GM18517 (cell line): ENCODE data around the gene FRRS1L.

ENCODE experiments used
- ATAC-seq: cut with Tn5 transposase; IDR thresholded peaks from one replicate; pipeline ENCODE4 v1.9.1; 2021; ENCODE audit warnings: mild to moderate bottlenecking, moderate library complexity; ENCODE audit not compliant: unreplicated experiment

The FRRS1L gene

DNA sequence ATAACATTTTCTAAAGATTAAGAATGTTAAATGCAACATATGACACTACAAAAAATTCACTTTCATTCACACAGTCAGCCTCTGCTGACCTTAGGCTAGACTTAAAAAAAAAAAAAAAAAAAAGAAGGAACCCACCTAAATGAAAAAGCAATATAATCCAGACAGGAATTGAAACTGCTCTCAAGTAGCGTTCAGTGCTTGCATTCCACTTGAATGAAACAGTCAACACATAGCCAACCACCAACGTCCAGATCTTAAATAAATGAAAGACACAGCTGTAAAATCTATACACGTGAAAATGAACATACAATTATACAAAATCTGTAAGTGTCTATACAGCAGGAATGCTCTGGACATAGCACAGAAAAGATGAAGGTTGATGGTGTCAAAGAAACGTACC is 58.7 kb downstream of the FRRS1L start:
- ATAC-seq, result no peak

DNA sequence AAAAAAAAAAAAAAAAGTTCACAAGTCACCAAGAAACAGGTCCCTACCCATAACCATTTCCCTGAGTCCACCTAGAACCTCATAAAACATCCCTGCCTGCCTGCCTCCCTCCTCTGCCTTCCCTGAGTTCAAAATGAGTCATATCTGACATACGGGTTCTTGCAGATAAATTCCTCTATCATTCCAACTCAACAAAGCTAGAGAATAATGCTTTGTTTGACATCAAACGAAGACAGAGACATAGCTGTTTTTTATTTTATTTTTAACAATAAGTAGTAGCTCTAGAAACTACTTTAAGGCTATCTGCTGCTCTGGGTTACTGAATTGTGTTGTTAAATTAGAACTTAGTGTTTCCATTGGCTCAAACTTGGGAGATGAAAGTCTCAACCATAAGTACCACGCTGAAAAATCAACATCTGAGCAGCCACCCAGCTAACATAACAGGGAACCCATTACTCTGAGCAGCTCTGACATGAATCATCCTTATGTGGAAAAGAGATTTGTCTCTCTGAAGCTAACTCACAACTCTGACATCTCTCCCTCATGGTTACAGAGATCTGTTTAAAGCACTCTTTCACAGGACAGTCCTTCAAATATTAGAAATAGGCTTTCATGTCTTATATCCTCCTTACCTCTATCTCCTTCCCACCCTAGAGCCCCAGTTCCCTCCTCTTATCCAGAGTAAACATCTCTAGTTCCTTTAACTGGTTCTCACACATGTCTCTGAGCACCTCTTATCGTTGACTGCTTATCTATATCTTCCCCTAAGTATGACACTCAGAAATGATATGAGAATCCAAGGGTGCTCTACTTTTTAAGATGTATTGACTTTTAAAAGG is 59.4 kb downstream of the FRRS1L start:
- ATAC-seq, result no peak

DNA sequence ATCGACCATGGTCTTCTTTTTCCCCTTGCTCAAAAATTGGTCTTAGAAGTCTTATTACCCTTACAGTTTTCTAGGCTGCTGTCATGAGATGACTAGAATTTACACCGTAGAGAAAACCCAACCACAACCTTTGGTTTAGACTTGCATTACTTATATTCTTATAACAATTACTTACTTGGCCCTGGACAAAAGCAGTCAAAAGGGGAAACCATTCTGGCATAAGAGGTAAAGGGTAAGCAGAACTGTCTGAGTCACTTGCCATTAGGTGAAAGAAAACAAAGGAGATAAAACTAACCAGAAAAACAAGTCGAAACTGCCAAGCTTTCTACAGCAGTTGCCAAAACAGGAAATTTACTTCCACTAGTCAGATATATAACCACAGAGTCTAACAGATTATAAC is 65.2 kb downstream of the FRRS1L start:
- ATAC-seq, result peak; percentile 72

DNA sequence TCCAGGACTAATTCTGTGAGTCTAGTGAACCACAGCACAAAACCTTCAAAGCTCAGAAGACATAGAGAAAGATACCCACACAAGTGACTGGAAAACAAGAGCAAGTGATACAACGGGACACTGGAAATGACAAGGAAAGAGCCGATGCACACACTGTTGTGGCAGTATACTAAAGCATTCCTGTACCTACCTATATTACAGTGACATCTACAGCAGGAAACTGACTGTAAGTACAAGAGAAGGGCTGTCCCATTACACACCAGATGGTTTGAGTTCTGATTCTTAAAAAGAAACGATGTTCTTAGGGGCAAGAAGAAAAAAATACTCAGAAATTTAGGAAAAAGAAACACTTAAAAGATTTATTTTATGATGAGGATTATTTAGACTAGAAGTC is 65.8 kb downstream of the FRRS1L start:
- ATAC-seq, result no peak

DNA sequence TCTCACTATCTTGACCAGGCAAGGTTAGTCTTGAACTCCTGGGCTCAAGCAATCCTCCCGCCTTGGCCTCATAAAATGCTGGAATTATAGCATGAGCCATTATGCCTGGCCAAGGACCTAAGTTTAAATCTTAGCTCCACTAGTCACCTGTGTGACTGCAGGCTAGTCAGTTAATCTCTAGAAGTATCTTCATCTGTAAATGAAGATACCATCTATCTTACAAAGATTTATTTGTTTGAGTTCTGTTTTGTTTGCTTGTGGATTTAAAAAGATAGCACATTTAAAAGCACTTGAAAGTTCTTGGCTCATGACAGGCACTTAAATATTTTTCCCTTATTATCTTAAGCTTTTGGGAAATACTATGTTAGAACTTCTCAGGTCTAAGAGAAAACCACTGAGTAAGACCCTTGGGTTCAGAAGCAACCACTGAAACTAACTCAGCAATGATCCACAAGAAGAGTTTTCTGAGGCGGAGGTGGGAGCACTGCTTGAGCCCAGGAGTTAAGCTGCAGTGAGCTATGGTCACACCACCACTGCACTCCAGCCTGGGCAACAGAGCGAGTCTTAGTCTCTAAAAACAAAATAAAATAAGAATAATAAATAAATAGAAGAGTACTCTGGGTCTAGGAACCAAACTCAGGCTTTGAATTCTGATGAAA is 66.4 kb downstream of the FRRS1L start:
- no peak for ATAC-seq

DNA sequence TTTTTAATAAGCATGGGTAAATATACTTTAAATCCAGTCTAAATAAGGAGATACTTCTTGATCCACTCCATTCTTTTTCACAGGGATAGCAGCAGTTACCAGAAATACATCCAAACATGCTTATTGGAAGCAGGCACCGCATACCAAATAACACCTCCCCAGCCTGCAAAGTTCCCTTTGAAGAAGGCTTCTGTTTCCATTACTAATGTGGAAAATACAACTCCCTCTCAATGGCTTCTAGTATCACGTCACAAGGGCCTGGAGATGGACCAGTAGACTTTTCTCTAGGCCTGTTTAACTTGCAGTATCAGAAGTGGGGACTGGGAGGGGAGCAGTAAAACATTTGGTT is 68.1 kb downstream of the FRRS1L start:
- no peak for ATAC-seq

DNA sequence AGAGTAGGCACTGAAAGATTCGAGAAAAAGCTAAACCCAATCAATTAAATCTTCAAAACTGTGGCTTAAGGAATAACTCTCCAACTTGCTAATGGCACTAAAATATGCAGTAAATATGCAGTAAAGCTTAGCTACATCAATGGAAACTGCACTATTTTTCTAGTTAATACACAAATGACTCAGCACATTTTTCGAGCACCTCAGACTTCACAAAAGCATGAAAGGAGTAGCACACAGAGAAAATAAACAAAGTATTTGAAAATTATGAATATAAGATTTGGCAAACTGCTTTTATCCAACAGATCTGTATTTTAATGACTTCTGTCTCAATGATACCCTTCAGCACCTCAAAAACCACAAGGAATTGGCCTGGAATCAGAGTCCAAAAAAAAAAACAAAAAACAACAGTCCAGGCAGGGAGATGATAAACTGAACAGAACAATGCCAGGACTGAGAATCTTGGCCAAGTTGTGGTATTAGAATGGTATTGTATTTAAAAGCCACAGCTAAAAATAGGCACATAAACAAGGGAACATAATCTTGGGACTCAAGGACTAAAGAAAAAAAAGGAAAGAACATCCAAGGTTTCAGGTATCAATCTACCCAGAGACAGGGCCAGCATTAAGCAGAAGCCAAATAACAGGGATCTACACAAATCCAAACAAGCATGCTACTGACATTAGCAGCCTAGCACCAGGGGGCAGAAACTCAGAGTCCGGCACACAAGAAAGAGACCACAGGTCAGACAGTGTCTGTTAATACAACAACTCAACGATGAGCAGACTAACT is 68.7 kb downstream of the FRRS1L start:
- ATAC-seq, result no peak

DNA sequence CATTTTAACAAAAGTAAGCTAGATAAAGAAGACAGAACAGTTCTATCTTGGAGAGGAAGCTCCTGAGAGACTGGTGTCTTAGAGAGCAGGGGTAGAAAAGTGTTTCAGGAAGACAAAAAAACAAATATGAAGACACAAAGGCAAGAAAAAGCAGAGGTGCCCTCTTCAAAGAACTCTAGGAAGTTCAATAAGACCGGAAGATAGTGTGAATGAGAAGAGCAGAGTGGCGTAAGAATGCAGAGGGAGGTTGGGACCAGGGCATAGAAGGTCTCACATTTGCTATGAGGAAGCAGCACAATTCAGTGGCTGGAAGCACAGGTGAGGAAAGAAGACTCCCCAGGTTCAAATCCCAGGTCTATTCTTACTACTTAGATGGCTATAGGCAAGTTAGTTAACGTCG is 69.9 kb downstream of the FRRS1L start:
- no peak for ATAC-seq

DNA sequence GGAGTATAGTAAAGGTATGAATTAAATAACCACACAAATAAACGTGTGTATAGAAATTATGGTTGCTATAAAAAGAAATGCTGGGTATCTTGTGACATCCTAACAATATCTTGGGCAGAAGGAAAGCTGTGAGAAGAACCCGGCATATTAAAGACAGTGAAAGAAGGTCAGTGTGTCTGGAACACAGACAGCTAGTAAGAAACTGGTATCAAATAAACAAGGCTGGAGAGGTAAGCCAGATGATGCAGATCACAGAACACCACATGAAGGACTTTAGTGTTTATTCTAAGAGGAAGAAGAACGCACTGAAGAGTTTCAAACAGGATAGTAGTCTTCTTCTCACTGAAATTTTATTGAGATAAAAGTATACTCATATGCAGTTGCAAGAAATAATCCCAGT is 71.7 kb downstream of the FRRS1L start:
- no peak for ATAC-seq

DNA sequence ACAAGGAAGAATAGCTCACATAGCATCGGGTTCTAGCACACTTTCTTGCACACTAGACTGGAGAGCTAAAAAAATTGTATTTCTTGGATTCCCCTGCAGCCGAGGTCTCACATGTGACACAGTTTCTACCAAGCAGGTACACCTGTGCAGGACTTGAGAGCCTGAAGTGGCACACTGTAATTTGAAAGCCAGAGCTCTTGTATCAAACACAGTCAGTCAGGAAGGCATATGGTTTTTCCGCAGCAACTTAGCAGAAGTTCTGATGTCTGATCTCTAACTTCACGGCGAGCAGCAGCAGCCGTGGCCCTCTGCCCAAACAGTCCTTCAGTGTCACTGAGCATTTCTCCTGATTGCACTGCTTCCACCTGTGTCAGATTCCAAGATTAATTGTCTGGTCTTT is 72.8 kb downstream of the FRRS1L start:
- no peak for ATAC-seq

DNA sequence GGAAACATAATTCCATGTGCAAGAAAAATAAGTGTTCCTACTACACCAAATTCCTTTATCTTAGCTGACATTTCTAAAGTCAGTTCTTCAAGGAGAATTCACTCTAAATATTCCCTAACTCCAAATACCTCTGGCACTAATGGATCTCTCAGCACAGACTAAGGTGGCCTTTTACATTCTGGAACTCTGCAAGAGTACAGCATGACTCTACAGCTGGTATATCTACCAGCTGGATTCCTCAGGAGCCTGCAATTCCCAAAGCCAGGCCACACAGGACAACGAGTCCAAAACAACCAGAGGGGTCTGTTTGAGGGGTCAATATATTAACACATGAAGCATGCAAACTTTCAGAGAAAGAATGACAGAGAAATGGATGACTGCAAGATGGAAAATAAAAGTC is 74.5 kb downstream of the FRRS1L start:
- ATAC-seq, result no peak

DNA sequence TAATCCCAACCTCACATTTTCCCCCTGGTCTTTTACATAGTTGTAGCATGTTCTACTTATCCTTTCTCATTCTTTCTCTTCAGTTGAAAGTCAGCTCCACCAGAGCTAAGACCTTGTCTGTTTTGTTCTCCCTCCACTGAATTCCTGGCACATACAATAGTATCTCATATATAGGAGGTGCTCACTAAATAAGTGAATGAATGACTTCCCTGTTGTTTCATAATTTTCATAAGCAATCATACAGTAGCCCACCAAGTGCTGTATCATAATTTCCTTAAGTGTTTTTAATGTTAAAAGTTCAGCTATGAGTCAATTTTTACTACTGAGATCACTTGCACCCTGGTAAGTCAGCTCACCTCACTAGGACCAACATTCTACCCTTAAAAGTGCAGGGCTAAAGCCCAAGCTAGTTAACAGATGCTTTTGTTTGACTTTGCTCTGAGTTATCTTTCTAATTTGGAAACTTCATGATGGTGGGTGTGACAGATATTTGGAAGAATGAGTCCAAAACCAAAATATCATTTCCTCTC is 74.9 kb downstream of the FRRS1L start:
- ATAC-seq, result no peak

DNA sequence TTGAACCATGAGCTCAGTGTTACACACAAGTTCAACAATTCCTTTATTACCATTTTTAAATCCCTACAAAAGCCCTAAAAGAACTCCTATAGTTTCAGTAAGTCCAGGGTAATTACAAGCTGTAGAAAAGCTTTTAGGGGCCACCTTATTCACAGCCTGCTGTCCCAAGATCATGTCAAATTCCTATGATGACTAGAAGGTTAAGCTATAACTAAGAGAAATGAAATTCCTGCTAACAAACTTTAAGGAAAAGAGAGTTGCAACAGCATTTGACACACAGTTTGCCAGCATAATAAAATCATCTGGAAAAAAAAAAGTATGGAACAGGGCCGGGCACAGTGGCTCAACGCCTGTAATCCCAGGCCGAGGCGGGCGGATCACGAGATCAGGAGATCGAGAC is 78.8 kb downstream of the FRRS1L start:
- ATAC-seq, result no peak

DNA sequence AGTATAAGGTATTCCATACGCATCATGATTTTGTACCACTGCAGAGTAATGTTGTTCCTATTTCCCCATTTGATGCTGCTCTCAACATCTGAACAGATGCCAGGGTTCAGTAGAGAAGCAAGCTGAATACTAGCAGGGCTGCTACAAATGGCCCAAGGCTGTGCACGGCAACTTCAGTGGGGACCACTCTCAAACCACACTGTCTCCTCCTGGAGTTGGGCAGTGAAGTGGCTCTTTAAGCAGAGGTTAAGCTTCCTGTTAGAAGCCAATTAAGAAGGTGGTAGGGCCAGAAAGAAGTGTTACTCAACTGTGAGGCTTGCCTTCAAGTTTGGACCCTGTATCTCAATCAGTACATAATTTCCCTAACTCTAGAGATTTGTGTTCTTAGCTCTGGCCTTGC is 79.3 kb downstream of the FRRS1L start:
- ATAC-seq, result no peak

DNA sequence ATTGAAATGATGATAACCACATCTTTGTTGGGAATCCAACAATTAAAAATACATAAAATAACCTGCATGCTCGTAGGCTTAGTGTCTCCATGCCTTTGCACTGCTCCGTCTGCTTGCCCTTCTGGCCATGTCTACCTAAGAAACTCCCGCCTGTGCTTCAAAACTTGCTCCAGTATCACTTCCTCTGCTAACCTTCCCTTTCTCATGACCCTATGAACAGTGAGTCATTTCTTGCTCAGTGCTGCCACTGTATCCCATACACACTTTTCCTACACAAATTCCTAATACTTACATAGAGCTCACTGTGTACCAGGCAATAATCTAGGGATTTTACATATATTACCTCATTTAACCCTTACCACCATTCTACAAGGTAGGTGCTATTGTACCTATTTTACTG is 80.8 kb downstream of the FRRS1L start:
- ATAC-seq, result no peak

DNA sequence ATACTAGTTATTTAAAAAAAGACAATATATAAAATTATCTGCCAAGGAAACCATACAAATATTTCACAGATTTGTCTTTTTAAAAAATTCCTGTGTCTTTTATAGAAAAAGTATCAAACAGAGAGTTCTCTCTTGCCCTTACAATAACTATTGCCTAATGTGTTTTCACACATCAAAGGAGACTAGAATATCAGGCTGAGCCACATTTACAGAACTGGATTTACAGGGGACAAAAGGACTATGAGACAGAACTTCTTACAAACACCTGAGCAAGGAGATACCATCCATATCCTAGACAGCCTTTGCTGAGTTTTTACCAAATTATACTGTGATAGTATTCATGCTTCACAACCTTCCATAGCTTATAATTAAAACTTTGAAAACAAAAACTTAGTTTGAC is 81.5 kb downstream of the FRRS1L start:
- no peak for ATAC-seq

DNA sequence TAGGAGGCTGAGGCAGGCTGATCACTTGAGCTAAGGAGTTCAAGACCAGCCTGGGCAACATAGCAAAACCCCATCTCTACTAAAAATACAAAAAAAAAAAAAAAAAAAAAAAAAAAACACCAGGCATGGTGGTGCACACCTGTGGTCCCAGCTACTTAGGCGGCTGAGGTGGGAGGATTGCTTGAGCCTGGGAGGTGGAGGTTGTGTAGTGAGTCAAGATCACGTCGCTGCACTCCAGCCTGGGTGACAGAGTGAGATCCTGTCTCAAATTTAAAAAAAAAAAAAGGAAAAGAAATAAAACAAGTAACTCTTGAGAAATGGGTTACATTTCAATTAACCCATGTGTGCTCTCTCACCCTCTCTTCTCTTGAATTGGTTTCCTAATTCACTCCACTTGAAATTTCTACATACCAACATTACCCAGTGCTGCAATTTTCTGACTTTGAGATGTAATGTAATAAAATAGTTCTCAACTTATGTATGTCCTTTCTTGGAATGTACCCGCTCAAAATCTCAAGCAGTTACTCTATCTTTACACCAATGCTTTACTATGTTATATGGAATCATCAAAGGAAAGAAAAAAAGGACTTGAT is 83.1 kb downstream of the FRRS1L start:
- no peak for ATAC-seq

DNA sequence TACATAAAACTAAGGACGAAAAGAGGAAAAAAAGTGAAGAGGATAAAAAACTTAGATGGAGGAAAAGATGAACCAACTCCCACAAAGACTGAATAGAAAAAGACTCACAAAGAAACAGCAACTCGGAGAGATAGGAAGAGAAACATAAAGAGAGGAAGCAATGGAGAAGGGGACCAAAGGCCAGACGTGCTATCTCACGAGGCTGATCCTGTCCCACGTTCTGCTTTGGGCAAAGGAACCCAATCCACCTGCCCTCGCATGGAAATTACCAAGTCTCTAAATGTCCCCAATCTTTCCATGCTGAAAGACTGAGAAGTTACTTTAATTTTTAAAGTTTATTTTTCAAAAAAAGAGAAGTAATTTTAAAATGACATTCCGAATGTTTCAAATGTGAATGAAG is 83.9 kb downstream of the FRRS1L start:
- ATAC-seq, result no peak

DNA sequence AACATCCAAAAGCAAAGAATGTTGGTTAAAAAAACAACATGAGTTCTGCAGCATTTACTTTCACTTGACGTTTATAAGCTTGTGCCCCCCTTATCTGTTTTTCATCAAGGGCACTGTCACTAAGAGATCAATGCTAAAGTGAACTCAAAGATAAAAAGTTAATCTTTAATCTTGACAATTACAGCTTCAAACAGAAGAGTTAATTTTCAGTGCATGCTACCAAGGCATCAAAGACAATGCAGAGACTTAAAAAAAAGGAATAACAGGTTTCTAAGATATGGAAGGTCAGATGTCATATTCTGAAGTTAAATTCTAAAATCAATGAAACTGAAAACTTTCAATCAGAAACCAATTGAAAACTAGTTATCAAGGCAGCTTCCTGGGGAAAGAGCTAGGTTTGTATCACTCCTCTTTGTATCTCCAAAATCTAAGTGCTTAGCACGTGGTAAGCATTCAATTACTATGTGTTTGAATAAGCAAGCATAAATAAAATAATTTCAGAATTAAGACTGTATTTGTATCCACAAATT is 84.9 kb downstream of the FRRS1L start:
- ATAC-seq, result no peak
